ENCODE data around the gene MORN3.
"Not testable (repeated sequence)": the region's sequence is repeated elsewhere in the genome, so short reads cannot be mapped to it uniquely, and the experiment has no call there.

The MORN3 gene

DNA sequence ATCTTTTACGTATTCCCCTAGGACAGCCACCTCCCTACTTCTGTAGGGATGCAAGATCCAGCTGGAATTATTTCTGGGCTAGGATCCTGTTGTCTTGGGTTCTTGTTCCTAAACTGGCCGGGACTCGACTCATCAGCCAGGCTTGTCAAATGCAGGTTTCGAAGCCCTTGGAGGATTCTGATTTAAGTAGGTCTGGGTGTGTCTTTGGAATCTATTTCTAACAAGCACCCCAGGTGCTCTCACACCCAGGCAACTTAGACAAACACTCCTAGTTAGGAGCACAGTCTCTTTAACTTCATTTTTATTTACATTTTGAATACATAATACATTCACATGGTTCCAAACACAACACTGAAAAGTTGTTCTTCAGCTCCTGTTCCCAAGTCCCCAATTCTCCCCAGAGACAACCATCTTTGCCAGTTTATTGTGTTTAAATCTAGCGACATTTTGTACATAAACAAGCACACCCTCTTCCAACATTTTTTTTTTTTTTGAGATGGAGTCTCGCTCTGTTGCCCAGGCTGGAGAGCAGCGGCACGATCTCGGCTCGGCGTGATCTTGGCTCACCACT is 20.9 kb downstream of the MORN3 start:
- H3K4me3 ChIP-seq (ENCODE audit: low read depth, low read length) = no peak overlapping the region

- H3K4me3 ChIP-seq (ENCODE audit: low read depth, low read length) = no peak overlapping the region
Measured at GRCh38 chr12:121641343-121641630, 28.2 kb downstream of the MORN3 start.

DNA sequence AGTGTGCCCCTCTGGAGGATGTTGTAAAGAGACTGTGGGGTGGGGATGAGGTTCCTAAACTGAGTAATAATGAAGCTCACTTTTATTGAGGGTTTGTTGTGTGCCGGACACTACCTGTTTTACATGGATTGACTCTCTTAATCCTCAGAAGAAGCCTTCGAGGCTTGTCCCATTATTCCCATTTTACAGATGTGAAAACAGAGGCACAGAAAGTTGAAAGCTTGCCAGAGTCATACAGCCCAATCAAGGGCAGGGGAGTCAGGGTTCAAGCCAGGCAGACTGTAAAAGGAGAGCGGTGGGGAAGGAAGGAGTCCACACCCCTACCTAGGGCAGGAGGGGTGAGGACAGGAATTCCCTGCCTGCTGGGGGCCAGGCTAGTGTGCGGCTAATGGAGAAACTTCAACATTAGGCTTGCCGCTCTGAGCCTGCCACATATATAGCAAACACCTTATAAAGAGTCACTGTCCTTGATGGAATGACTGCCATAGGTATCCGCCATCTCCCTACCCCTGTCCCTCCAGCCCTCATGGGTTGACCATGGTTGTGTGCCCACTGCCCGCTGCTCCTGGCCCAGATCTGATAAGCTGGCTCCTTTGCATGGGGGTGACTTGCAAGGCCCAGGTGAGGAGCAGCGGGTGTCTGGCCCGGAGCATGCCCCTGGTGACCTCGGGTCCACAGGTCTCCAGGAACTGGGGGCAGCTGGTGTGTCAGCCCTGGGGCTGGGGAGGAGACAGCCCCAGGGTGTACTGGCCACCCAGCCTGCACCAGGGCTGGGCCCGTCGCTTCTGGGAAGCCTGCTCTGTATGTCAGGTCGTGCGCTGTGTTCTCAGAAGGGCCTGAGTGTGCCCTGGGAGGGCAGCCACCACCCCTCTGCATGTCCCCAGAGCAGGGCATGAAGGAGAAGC is 30.9 kb downstream of the MORN3 start:
- H3K4me3 ChIP-seq (ENCODE audit: low read depth, low read length) = no peak overlapping the region

DNA sequence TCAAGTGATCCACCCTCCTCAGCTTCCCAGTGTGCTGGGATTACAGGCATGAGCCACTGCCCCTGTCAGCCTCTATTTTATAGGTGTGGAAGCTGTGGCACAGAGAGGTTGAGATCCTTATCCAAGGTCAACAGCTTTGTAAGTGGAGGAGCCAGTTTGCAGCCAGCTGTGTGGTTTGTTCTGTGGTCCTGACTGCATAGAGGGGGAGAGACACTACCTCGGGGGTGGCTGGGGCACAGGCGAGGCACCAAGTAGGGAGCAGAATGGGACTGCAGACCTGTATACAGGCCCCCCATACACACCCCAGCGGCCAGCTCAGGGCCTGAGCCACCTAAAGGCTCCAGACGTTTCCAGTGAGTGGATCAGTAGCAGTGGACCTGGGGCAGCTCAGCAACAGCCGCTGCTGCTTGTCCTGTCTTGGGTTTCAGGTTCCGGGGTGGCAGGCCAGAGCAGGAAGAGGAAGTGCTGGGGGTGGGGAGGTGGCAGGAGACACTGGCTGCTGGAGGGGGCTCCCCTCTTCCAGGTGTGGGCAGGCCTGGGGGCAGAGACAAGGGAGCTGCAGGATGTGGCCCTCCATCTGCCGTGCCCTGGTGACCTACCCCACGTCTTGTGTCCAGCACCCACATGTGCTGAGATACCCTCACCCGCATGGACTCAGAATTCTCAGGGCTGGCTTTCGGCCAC is 32.1 kb downstream of the MORN3 start:
- H3K4me3 ChIP-seq (ENCODE audit: low read depth, low read length) = no peak overlapping the region

- H3K4me3 ChIP-seq (ENCODE audit: low read depth, low read length) = no peak overlapping the region
Measured at GRCh38 chr12:121634836-121635235, 34.6 kb downstream of the MORN3 start.

- not testable (repeated sequence) for H3K4me3 ChIP-seq (ENCODE audit: low read depth, low read length)
Measured at GRCh38 chr12:121633833-121634196, 35.6 kb downstream of the MORN3 start.

GRCh38 chr12:121632069-121632970 is 37.1 kb downstream of the MORN3 start:
- no peak overlapping the region for H3K4me3 ChIP-seq (ENCODE audit: low read depth, low read length)

GRCh38 chr12:121630791-121631355 is 38.6 kb downstream of the MORN3 start:
- H3K4me3 ChIP-seq (ENCODE audit: low read depth, low read length) = no peak overlapping the region

GRCh38 chr12:121628536-121628935 is 40.9 kb downstream of the MORN3 start:
- H3K4me3 ChIP-seq (ENCODE audit: low read depth, low read length) = no peak overlapping the region

GRCh38 chr12:121628037-121628436 is 41.4 kb downstream of the MORN3 start:
- H3K4me3 ChIP-seq (ENCODE audit: low read depth, low read length) = peak overlapping the region; percentile 88

DNA sequence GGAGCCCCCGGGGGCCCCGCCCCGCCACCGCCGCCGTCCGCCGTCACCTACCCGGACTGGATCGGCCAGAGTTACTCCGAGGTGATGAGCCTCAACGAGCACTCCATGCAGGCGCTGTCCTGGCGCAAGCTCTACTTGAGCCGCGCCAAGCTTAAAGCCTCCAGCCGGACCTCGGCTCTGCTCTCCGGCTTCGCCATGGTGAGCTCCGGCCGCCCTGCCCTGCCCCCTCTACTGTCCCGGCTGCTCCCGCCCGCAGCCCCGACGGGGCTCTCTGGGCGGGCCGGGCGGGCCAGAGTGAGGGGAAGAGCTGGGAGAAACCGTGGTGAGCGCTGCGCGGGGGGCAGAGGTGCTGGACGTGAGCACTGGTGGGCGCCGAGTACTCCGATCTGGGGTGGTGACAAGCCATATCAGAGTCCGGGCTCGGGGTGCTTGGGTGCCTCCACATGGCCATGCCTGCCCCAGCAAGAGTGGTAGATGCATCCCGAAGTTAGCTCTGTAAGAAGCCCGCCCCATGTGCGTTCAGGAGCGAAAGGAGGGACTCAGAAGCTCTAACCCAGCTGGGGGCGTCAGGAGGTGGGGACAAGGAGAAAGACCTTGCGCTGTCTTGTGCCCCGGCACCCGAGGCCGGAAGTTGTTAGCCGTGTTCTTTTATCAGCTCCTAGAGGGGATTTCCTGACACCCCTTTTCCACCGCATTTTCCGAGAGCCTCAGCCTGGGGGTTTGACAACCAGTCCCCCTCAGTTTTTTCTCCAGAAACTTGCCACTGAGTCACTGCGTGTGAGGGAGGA is 42.4 kb downstream of the MORN3 start:
- H3K4me3 ChIP-seq (ENCODE audit: low read depth, low read length) = peak overlapping the region; percentile 88

GRCh38 chr12:121626087-121626852 is 43.2 kb downstream of the MORN3 start, which contains the start of gene ORAI1:
Gene ORAI1 (plus strand): TSS chr12:121626530.
- H3K4me3 ChIP-seq (ENCODE audit: low read depth, low read length) = peak within 1 kb of the TSS; percentile 88

DNA sequence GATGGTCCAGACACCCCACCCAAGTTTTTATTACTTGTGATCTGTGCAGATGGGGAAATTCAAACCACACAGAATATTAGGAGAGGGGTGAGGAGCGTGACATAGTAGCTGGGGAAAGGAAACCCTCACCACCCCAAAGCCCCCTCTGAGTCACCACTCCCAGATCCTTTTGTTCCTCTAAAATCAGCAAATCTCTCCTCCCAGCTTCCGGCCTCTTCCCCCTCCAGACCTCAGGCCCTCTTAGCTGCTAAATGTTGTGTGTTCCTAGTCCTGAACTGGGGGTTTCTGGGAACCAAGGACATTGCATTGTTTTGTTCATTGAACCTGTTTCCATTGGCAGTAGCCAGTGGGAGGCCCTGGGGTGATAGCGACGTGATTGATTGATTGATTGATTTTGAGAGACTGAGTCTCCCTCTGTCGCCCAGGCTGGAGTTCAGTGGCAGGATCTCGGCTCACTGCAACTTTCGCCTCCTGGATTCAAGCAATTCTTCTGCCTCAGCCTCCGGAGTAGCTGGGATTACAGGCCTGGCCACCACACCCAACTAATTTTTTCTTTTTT is 49.0 kb downstream of the MORN3 start:
- H3K4me3 ChIP-seq (ENCODE audit: low read depth, low read length) = no peak overlapping the region

GRCh38 chr12:121618659-121619233 is 50.7 kb downstream of the MORN3 start:
- H3K4me3 ChIP-seq (ENCODE audit: low read depth, low read length) = no peak overlapping the region

GRCh38 chr12:121614872-121615467 is 54.5 kb downstream of the MORN3 start:
- no peak overlapping the region for H3K4me3 ChIP-seq (ENCODE audit: low read depth, low read length)

DNA sequence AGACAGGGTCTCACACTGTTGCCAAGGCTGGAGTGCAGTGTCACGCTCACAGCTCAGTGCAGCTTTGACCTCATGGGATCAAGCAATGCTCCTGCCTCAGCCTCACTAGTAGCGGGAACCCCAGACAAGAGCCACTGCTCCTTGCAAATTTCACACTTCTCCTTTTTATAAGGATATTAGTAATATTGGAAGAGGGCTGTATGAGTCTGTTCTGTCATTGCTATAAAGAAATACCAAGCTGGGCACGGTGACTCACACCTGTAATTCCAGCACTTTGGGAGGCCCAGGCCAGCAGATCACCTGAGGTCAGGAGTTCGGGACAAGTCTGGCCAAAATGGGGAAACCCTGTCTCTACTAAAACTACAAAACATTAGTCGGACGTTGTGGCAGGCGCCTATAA is 56.0 kb downstream of the MORN3 start:
- H3K4me3 ChIP-seq (ENCODE audit: low read depth, low read length) = no peak overlapping the region

DNA sequence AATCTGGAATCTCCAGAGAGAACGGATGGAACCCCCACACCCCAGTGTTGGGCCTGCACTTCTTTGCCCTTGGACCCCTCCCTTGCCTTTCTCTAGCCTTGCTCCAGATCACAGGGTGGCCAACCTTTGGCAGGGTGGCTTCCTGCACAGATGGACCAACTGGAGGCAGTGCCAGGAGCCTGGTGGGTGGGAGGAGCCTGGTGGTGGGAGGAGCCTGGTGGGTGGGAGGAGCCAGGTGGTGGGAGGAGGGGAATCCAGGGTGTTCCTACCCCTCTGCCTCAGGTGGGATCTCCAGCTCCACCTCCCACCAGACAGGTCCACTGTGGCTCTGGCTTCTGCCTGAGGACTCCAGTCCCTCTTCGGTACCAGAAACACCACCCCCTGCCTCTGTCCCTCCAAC is 58.1 kb downstream of the MORN3 start:
- no peak overlapping the region for H3K4me3 ChIP-seq (ENCODE audit: low read depth, low read length)
